HG02943 (cell line): ENCODE measurements around the gene S100A3.
"Not testable (repeated sequence)": the region's sequence is repeated elsewhere in the genome, so short reads cannot be mapped to it uniquely, and the experiment has no call there.

Experiments used
- ATAC-seq: cut with Tn5 transposase; IDR thresholded peaks from one replicate; pipeline ENCODE4 v1.9.1; 2021; ENCODE audit warnings: mild to moderate bottlenecking, low read depth, moderate library complexity; ENCODE audit not compliant: unreplicated experiment

The S100A3 gene

GRCh38 chr1:153536012-153536670 is 12.9 kb downstream of the S100A3 start:
- no peak for ATAC-seq

- ATAC-seq, result no peak
These were observed 13.6 kb downstream of the S100A3 start, which contains the start of gene S100A6 for GRCh38 chr1:153535242-153536011. Gene S100A6 (minus strand): TSS chr1:153535991. CDS start chr1:153535339, 652 bp downstream.

DNA sequence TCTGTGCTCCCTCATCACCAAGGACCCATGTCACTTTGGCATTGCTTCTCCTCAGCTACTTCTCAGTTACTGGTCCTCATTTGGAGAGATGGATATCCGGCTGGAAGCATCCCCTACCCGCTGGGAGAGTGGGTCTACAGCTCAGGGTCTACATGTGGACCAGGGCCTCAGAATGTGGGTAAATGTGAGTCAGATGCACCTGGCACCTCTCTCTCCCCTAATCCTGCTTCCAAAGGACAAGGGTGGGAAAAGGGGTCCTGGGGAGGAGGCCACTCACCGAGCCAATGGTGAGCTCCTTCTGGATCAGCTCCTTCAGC is 14.2 kb downstream of the S100A3 start:
- no peak for ATAC-seq

DNA sequence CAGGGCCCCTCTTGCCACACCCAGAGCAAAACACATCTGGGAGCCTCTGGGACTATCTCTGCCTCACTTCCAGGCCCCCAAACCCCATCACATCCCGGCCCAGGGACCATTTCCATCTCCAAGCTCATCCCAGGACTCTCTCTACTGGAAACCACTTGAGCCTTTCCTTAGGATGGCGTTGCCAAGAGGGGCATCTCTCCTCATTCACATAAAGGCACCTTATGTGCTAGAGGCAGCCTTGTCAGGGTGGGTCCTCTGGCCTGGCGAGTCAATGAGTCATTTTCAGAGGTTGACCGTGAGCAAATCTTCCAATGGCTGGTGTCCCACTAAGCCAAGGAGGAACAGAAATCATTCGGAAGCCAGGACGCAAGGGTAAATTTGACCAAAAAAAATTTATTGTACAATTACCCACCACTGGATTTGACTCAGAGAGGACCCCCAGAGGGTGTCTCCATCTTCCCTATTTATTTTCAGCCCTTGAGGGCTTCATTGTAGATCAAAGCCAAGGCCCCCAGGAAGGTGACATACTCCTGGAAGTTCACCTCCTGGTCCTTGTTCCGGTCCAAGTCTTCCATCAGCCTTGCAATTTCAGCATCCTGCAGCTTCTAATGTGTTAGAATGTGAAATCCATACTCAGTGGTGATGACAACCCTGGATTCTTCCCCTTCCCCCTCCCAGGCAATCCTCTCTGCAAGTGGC is 14.7 kb downstream of the S100A3 start:
- ATAC-seq, result no peak

GRCh38 chr1:153533689-153534201 is 15.3 kb downstream of the S100A3 start:
- no peak for ATAC-seq

- ATAC-seq, result no peak
These were observed 16.1 kb downstream of the S100A3 start for GRCh38 chr1:153532769-153533599.

- ATAC-seq, result no peak
These were observed 16.9 kb downstream of the S100A3 start for GRCh38 chr1:153532181-153532580.

GRCh38 chr1:153531638-153532037 is 17.4 kb downstream of the S100A3 start:
- ATAC-seq, result no peak

DNA sequence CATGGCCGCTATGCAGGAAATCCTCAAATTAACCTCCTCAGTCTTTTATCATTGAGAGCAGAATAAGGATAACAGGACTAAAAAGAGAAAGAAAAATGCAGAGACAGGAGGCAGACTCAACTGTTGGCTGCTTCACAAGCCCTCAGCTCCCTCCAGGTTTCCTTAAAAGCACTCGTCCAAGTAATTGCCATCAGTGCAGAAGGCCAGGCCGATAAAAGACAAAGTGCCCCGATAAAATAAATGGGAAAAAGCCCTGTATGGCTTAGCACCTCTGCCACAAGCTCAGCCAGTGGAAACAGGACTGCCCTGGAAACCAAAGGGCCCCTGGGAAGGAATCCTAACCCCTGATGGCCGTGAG is 21.4 kb downstream of the S100A3 start:
- ATAC-seq, result no peak

DNA sequence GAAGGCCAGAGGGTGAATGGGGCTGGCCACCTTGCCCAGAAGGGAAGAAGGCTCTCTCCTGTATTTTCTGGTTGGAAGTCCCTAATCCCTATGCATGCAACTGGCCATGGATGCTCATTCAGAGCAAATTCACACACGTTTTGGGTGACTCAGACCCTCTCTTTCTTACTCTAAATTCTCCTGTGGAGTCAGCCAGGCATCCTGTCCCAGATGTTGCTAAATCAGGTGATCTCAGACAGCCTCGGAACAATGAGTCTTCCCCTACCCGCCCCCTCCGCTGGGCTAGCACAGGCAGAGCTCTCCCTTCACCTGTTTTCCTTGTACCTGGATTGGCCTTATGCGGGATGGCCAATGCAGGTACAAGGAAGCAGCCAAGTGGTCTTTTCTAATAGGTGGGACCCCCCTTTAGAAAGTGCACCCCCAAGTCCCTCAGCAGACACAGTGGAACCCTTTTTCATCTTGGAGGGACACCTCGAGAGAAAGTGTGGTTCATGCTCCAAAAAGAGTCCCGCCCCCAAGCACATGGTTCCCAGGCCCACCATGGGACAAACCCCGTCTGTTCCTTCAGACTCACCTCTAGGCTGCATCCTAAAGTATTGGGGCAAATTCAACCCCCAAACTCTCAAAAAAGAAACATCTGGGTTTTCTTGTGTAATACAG is 21.9 kb downstream of the S100A3 start:
- no peak for ATAC-seq

DNA sequence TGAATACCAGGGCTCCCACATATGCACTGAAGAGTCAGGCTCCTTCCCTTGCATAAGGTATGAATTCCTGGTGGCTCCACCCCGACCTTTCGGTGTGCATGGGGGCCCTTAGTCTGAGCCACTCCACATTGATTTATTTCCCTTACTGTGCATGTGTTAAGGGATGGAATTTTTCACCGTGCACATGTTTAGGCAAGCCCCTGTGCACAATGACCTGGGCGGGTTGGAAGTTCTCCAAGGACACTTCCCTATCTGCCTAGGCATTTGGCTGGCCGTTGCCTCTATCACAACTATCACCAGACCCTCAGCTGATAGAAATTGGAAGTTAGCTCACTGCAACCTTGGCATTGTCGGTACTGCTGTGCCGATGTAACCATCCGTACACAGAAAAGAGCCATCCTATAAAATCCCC is 22.9 kb downstream of the S100A3 start:
- ATAC-seq, result no peak

- no peak for ATAC-seq
These were observed 23.9 kb downstream of the S100A3 start for GRCh38 chr1:153525088-153525728.

GRCh38 chr1:153522353-153523048 is 26.6 kb downstream of the S100A3 start:
- ATAC-seq, result not testable (repeated sequence)

- not testable (repeated sequence) for ATAC-seq
These were observed 27.2 kb downstream of the S100A3 start for GRCh38 chr1:153521808-153522207.

GRCh38 chr1:153520818-153521476 is 28.1 kb downstream of the S100A3 start:
- no peak for ATAC-seq

DNA sequence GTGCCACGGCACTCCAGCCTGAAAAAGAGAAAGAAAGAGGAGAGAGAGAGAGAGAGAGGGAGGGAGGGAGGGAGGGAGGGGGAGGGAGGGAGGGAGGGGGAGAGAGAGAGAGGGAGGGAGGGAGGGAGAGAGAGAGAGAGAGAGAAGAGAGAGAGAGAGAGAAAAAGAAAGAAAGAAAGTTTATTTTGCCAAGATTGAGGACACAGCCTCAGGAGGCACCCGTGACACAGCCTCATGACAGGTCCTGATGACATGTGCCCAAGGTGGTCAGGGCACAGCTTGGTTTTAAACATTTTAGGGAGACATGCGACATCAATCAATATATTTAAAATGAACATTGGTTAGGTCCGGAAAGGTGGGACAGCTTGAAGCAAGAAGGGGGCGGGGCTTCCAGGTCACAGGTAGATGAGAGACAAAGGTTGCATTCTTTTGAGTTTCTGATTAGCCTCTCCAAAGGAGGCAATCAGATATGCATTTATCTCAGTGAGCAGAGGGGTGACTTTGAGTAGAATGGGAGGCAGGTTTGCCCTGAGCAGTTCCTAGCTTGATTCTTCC is 28.8 kb downstream of the S100A3 start:
- not testable (repeated sequence) for ATAC-seq

DNA sequence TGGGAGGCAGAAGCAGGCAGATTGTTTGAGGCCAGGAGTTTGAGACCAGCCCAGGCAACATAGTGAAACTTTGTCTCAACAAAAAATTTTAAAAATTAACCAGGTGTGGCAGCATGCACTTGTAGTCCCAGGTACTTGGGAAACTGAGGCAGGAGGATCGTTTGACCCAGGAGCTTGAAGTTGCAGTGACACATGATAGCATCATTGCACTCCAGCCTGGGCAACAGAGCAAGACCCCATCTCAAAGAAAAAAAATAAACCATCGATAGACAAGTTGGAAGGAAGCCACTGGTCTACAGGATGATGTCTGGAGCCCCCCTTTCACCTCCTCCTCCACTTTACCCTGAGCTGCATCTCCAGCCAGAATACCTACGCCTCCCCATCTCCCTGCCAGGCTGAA is 29.8 kb downstream of the S100A3 start:
- ATAC-seq, result no peak
